MM.1S (cell line): Measurements from ENCODE around the gene PKP2.

Source experiments
- DNase-seq: peaks from one replicate; pipeline ENCODE4 v3.0.0-alpha.2; 2015
- H2AFZ ChIP-seq: fragments of 300-600 bp; sonication (generic); 2 replicates; pipeline ENCODE4 v1.6.0; 2016; ENCODE audit warnings: antibody characterized with exemption, low read length
- H3F3A ChIP-seq: fragments of 300-600 bp; sonication (generic); 2 replicates; pipeline ENCODE4 v1.6.1; 2016; ENCODE audit warnings: mild to moderate bottlenecking, antibody characterized with exemption, low read length, moderate library complexity, mixed read lengths; ENCODE audit not compliant: insufficient read depth
- H3K27ac ChIP-seq: fragments of 300-600 bp; sonication (generic); 2 replicates; pipeline ENCODE4 v1.5.1; 2016; ENCODE audit warnings: mild to moderate bottlenecking, low read length
- H3K27me3 ChIP-seq: fragments of 300-600 bp; sonication (generic); replicated peaks from 2 replicates; pipeline ENCODE4 v1.6.0; 2016; ENCODE audit warnings: low read length; ENCODE audit not compliant: insufficient read depth
- H3K36me3 ChIP-seq: fragments of 300-600 bp; sonication (generic); replicated peaks from 2 replicates; pipeline ENCODE4 v1.6.1; 2016; ENCODE audit warnings: mild to moderate bottlenecking, low read length, mixed read lengths; ENCODE audit not compliant: insufficient read depth
- H3K4me1 ChIP-seq: fragments of 300-600 bp; sonication (generic); 2 replicates; pipeline ENCODE4 v1.6.1; 2016; ENCODE audit warnings: low read length, mixed read lengths
- H3K4me2 ChIP-seq: fragments of 300-600 bp; sonication (generic); 2 replicates; pipeline ENCODE4 v1.6.0; 2016; ENCODE audit warnings: low read depth, low read length
- H3K4me3 ChIP-seq: fragments of 300-600 bp; sonication (generic); 2 replicates; pipeline ENCODE4 v1.5.1; 2016; ENCODE audit warnings: low read length, mixed read lengths
- H3K79me2 ChIP-seq: fragments of 300-600 bp; sonication (generic); 2 replicates; pipeline ENCODE4 v1.6.1; 2016; ENCODE audit warnings: mixed run types, low read length, mixed read lengths
- H3K9ac ChIP-seq: fragments of 300-600 bp; sonication (generic); 2 replicates; pipeline ENCODE4 v1.6.1; 2016; ENCODE audit warnings: low read length, mixed read lengths
- H3K9me2 ChIP-seq: fragments of 300-600 bp; sonication (generic); replicated peaks from 2 replicates; pipeline ENCODE4 v1.6.1; 2016; ENCODE audit warnings: mild to moderate bottlenecking, low read length, mixed read lengths; ENCODE audit not compliant: insufficient read depth
- H3K9me3 ChIP-seq: fragments of 300-600 bp; sonication (generic); replicated peaks from 2 replicates; pipeline ENCODE4 v1.6.1; 2016; ENCODE audit warnings: mild to moderate bottlenecking, low read length, mixed read lengths; ENCODE audit not compliant: insufficient read depth
- H4K20me1 ChIP-seq: fragments of 300-600 bp; sonication (generic); 2 replicates; pipeline ENCODE4 v1.6.1; 2016; ENCODE audit warnings: mild to moderate bottlenecking, low read length, moderate library complexity, mixed read lengths; ENCODE audit not compliant: insufficient read depth
- CTCF ChIP-seq: fragments of 300-600 bp; sonication (generic); IDR thresholded peaks from 2 replicates; pipeline ENCODE4 v1.5.1; 2016; ENCODE audit warnings: antibody characterized with exemption, low read length, mixed read lengths
- EZH2 ChIP-seq: fragments of 300-600 bp; sonication (generic); optimal IDR thresholded peaks from 2 replicates; pipeline ENCODE3; 2017; ENCODE audit warnings: low read depth, mild to moderate bottlenecking, antibody characterized with exemption, low read length, mixed read lengths
- EZH2phosphoT487 ChIP-seq: fragments of 300-600 bp; sonication (generic); IDR thresholded peaks from 2 replicates; pipeline ENCODE4 v1.6.1; 2018; ENCODE audit warnings: antibody characterized with exemption, low read length

Gene PKP2

DNA sequence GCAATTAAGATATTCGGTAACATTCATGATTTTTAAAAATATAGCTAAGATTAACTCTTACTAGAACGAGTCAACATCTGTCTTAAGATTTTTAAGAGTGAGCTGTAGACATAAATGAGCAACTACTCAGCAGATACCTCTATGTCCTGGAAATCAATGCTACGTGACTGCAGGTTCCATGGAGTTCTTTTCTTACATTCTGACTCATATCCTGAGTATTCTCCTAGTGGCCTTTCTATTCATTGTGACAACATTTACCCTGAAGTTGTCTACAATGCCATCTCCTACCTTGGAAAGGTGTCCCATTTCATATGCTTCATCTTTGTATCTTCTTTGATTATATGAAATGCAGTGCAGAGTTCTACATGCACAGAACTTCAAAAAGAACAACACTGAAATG lies 59.9 kb downstream of the PKP2 start:
- Histone ChIP-seq H3K27ac (no peak overlapping the region), H3K36me3 (peaks cover 29% of the 10 kb centered on the region), H3K27me3 (no peaks in the 10 kb centered on the region), H3K9ac (no peak overlapping the region), H3K4me2 (no peak overlapping the region), H3F3A (no peaks in the 10 kb centered on the region), H2AFZ (no peak overlapping the region), H3K9me2 (no peaks in the 10 kb centered on the region), H3K4me1 (no peaks in the 10 kb centered on the region), H4K20me1 (no peaks in the 10 kb centered on the region; the same call in none of the 2 replicates), H3K79me2 (peaks cover 74% of the 10 kb centered on the region), H3K9me3 (no peaks in the 10 kb centered on the region), H3K4me3 (no peak overlapping the region)
- TF ChIP-seq EZH2 (no peak), CTCF (no peak), EZH2phosphoT487 (no peak)
- no peak for DNase-seq

GRCh38 chr12:32834122-32834521 lies 62.5 kb downstream of the PKP2 start:
- no peak overlapping the region for H3K4me2 ChIP-seq
- no peak overlapping the region for H3K9ac ChIP-seq
- no peaks in the 10 kb centered on the region; the same call in none of the 2 replicates for H4K20me1 ChIP-seq
- H3K27ac ChIP-seq = no peak overlapping the region
- peaks cover 32% of the 10 kb centered on the region for H3K36me3 ChIP-seq
- peaks cover 73% of the 10 kb centered on the region for H3K79me2 ChIP-seq
- no peak for DNase-seq
- H3K9me3 ChIP-seq = no peaks in the 10 kb centered on the region
- H3F3A ChIP-seq = no peaks in the 10 kb centered on the region
- H2AFZ ChIP-seq = no peak overlapping the region
- H3K4me3 ChIP-seq = no peak overlapping the region
- H3K27me3 ChIP-seq = no peaks in the 10 kb centered on the region
- H3K4me1 ChIP-seq = no peaks in the 10 kb centered on the region
- TF ChIP-seq EZH2phosphoT487 = no peak
- TF ChIP-seq CTCF = no peak
- TF ChIP-seq EZH2 = no peak
- H3K9me2 ChIP-seq = no peaks in the 10 kb centered on the region

GRCh38 chr12:32828552-32828951 lies 68.0 kb downstream of the PKP2 start:
- Histone ChIP-seq H2AFZ (no peak overlapping the region), H3K4me1 (peaks cover 26% of the 10 kb centered on the region), H3F3A (no peaks in the 10 kb centered on the region), H3K79me2 (peaks cover 69% of the 10 kb centered on the region), H3K27ac (no peak overlapping the region), H3K4me2 (no peak overlapping the region), H3K9me3 (no peaks in the 10 kb centered on the region), H3K9ac (no peak overlapping the region), H3K9me2 (no peaks in the 10 kb centered on the region), H3K27me3 (no peaks in the 10 kb centered on the region), H3K36me3 (peaks cover 18% of the 10 kb centered on the region), H3K4me3 (no peak overlapping the region), H4K20me1 (no peaks in the 10 kb centered on the region)
- TF ChIP-seq EZH2phosphoT487 (no peak), EZH2 (no peak), CTCF (no peak)
- DNase-seq = no peak
